Neuron (in vitro differentiated cells): Measurements from ENCODE around the gene FAM168B.

Experiments
- H2AFZ ChIP-seq: one replicate; pipeline ENCODE4 v1.6.1; 2013; ENCODE audit warnings: low read depth, mild to moderate bottlenecking, inconsistent platforms, low read length, moderate library complexity
- H3K27me3 ChIP-seq: one replicate; pipeline ENCODE4 v1.6.1; 2013; ENCODE audit warnings: low read length; ENCODE audit not compliant: insufficient read depth
- H3K36me3 ChIP-seq: one replicate; pipeline ENCODE4 v1.6.1; 2013; ENCODE audit warnings: low read length; ENCODE audit not compliant: insufficient read depth
- H3K4me1 ChIP-seq: one replicate; pipeline ENCODE4 v1.6.1; 2013; ENCODE audit warnings: low read length; ENCODE audit not compliant: insufficient read depth
- H3K4me3 ChIP-seq: 2 replicates; pipeline ENCODE4 v1.5.1; 2013; ENCODE audit warnings: mild to moderate bottlenecking, low read length, moderate library complexity
- H3K9me3 ChIP-seq: one replicate; pipeline ENCODE4 v1.6.1; 2013; ENCODE audit warnings: low read length

Gene FAM168B

GRCh38 chr2:131045286-131046027, 47.8 kb downstream of the FAM168B start:
- Histone ChIP-seq H3K27me3 (no peaks in the 10 kb centered on the region), H2AFZ (no peak overlapping the region), H3K4me3 (no peak overlapping the region), H3K36me3 (peaks cover 41% of the 10 kb centered on the region), H3K9me3 (no peaks in the 10 kb centered on the region), H3K4me1 (no peaks in the 10 kb centered on the region)

- no peaks in the 10 kb centered on the region for H3K27me3 ChIP-seq
- no peak overlapping the region for H2AFZ ChIP-seq
- no peaks in the 10 kb centered on the region for H3K9me3 ChIP-seq
- no peaks in the 10 kb centered on the region for H3K4me1 ChIP-seq
- H3K36me3 ChIP-seq = peaks cover 34% of the 10 kb centered on the region
- no peak overlapping the region for H3K4me3 ChIP-seq
Measured at GRCh38 chr2:131044757-131045150, 48.5 kb downstream of the FAM168B start.

- H3K4me1 ChIP-seq = no peaks in the 10 kb centered on the region
- peaks cover 28% of the 10 kb centered on the region for H3K36me3 ChIP-seq
- H3K9me3 ChIP-seq = no peaks in the 10 kb centered on the region
- no peaks in the 10 kb centered on the region for H3K27me3 ChIP-seq
- no peak overlapping the region for H2AFZ ChIP-seq
- H3K4me3 ChIP-seq = no peak overlapping the region
Measured at GRCh38 chr2:131044075-131044756, 49.0 kb downstream of the FAM168B start.

GRCh38 chr2:131043199-131044074, 49.8 kb downstream of the FAM168B start:
- Histone ChIP-seq H3K4me1 (no peaks in the 10 kb centered on the region), H2AFZ (no peak overlapping the region), H3K36me3 (peaks cover 20% of the 10 kb centered on the region), H3K27me3 (no peaks in the 10 kb centered on the region), H3K9me3 (no peaks in the 10 kb centered on the region), H3K4me3 (no peak overlapping the region)

GRCh38 chr2:131042148-131042775, 51.0 kb downstream of the FAM168B start:
- H3K27me3 ChIP-seq = no peaks in the 10 kb centered on the region
- H3K9me3 ChIP-seq = no peaks in the 10 kb centered on the region
- H3K4me3 ChIP-seq = no peak overlapping the region
- H2AFZ ChIP-seq = no peak overlapping the region
- H3K36me3 ChIP-seq = peaks cover 9% of the 10 kb centered on the region
- no peaks in the 10 kb centered on the region for H3K4me1 ChIP-seq

GRCh38 chr2:131041402-131042147, 51.7 kb downstream of the FAM168B start:
- Histone ChIP-seq H3K4me1 (no peaks in the 10 kb centered on the region), H3K9me3 (no peaks in the 10 kb centered on the region), H3K4me3 (no peak overlapping the region), H2AFZ (no peak overlapping the region), H3K27me3 (no peaks in the 10 kb centered on the region), H3K36me3 (peaks cover 3% of the 10 kb centered on the region)

- Histone ChIP-seq H3K4me1 (peaks cover 2% of the 10 kb centered on the region), H3K36me3 (no peaks in the 10 kb centered on the region), H2AFZ (no peak overlapping the region), H3K27me3 (no peaks in the 10 kb centered on the region), H3K4me3 (no peak overlapping the region), H3K9me3 (no peaks in the 10 kb centered on the region)
Measured at GRCh38 chr2:131040661-131041401, 52.4 kb downstream of the FAM168B start.

GRCh38 chr2:131039908-131040660, 53.2 kb downstream of the FAM168B start:
- Histone ChIP-seq H2AFZ (no peak overlapping the region), H3K4me1 (peaks cover 6% of the 10 kb centered on the region), H3K36me3 (no peaks in the 10 kb centered on the region), H3K27me3 (no peaks in the 10 kb centered on the region), H3K9me3 (no peaks in the 10 kb centered on the region), H3K4me3 (no peak overlapping the region)

GRCh38 chr2:131039535-131039907, 53.7 kb downstream of the FAM168B start:
- H3K4me3 ChIP-seq = no peak overlapping the region

GRCh38 chr2:131039101-131039440, 54.2 kb downstream of the FAM168B start:
- H3K9me3 ChIP-seq = no peaks in the 10 kb centered on the region
- H3K27me3 ChIP-seq = no peaks in the 10 kb centered on the region
- no peak overlapping the region for H3K4me3 ChIP-seq
- no peaks in the 10 kb centered on the region for H3K36me3 ChIP-seq
- H3K4me1 ChIP-seq = peaks cover 9% of the 10 kb centered on the region
- H2AFZ ChIP-seq = no peak overlapping the region

More at GRCh38 chr2:131039535-131039907, 53.7 kb downstream of the FAM168B start:
- no peak overlapping the region for H2AFZ ChIP-seq
- H3K27me3 ChIP-seq = no peaks in the 10 kb centered on the region
- peaks cover 6% of the 10 kb centered on the region for H3K4me1 ChIP-seq
- no peaks in the 10 kb centered on the region for H3K36me3 ChIP-seq
- no peaks in the 10 kb centered on the region for H3K9me3 ChIP-seq

GRCh38 chr2:131038258-131039100, 54.8 kb downstream of the FAM168B start:
- Histone ChIP-seq H3K9me3 (no peaks in the 10 kb centered on the region), H3K4me3 (no peak overlapping the region), H3K4me1 (peaks cover 13% of the 10 kb centered on the region), H3K36me3 (no peaks in the 10 kb centered on the region), H3K27me3 (peaks cover 5% of the 10 kb centered on the region), H2AFZ (no peak overlapping the region)
